Type B pancreatic cell (in vitro differentiated cells): ENCODE data around the gene CHAD. TPM values are rescaled to one million over a fixed set of nuclear protein-coding genes. Genes with fewer than 3 reads are reported as not detected.

Experiments used
- DNase-seq: peaks from one replicate; pipeline ENCODE4 v3.0.0; 2021; ENCODE audit warnings: mixed read lengths; ENCODE audit not compliant: unreplicated experiment; ENCODE audit errors: extremely low spot score
- H3K27ac Mint-ChIP-seq: 2 replicates; pipeline ENCODE4 v1.8.0; 2021; ENCODE audit warnings: mild to moderate bottlenecking, mixed read lengths
- H3K27me3 Mint-ChIP-seq: 2 replicates; pipeline ENCODE4 v1.8.0; 2021; ENCODE audit warnings: mixed read lengths
- H3K36me3 Mint-ChIP-seq: 2 replicates; pipeline ENCODE4 v1.8.0; 2021; ENCODE audit warnings: mixed read lengths
- H3K4me1 Mint-ChIP-seq: one replicate; pipeline ENCODE4 v1.8.0; 2021; ENCODE audit warnings: mixed read lengths; ENCODE audit not compliant: unreplicated experiment
- H3K4me3 Mint-ChIP-seq: 2 replicates; pipeline ENCODE4 v1.8.0; 2021; ENCODE audit warnings: mild to moderate bottlenecking, mixed read lengths
- H3K9me3 Mint-ChIP-seq: 2 replicates; pipeline ENCODE4 v1.8.0; 2021; ENCODE audit warnings: mixed read lengths
- total RNA-seq: library from RNA; stranded (reverse); gene quantifications from 2 replicates; pipeline ENCODE4 v1.2.1, GENCODE V29; 2021; ENCODE audit warnings: low replicate concordance
- TF ChIP-seq, protein P1 (sequence below): fragments of 200-600 bp; sonication (generic); conservative IDR thresholded peaks from 2 replicates; pipeline ENCODE4 v1.5.0; 2021; ENCODE audit warnings: antibody characterized with exemption, mild to moderate bottlenecking

The CHAD gene
- total RNA-seq, 1 donor from 2014 or later = not detected

GRCh38 chr17:50491505-50491904 is 22.8 kb upstream of the CHAD start:
- Mint-ChIP-seq H3K27me3 (no peaks in the 10 kb centered on the region), H3K9me3 (no peaks in the 10 kb centered on the region), H3K4me3 (no peak overlapping the region), H3K4me1 (peaks cover 4% of the 10 kb centered on the region), H3K36me3 (no peaks in the 10 kb centered on the region), H3K27ac (no peak overlapping the region)
- no peak for DNase-seq
- TF ChIP-seq, protein P1, sequence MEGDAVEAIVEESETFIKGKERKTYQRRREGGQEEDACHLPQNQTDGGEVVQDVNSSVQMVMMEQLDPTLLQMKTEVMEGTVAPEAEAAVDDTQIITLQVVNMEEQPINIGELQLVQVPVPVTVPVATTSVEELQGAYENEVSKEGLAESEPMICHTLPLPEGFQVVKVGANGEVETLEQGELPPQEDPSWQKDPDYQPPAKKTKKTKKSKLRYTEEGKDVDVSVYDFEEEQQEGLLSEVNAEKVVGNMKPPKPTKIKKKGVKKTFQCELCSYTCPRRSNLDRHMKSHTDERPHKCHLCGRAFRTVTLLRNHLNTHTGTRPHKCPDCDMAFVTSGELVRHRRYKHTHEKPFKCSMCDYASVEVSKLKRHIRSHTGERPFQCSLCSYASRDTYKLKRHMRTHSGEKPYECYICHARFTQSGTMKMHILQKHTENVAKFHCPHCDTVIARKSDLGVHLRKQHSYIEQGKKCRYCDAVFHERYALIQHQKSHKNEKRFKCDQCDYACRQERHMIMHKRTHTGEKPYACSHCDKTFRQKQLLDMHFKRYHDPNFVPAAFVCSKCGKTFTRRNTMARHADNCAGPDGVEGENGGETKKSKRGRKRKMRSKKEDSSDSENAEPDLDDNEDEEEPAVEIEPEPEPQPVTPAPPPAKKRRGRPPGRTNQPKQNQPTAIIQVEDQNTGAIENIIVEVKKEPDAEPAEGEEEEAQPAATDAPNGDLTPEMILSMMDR = no peak

- Mint-ChIP-seq H3K9me3 (no peaks in the 10 kb centered on the region), H3K27ac (no peak overlapping the region), H3K4me1 (peaks cover 3% of the 10 kb centered on the region), H3K36me3 (peaks cover 3% of the 10 kb centered on the region), H3K27me3 (no peaks in the 10 kb centered on the region), H3K4me3 (no peak overlapping the region)
- TF ChIP-seq, protein P1 = no peak
- no peak for DNase-seq
Observed at GRCh38 chr17:50488880-50489279, 20.2 kb upstream of the CHAD start.

DNA sequence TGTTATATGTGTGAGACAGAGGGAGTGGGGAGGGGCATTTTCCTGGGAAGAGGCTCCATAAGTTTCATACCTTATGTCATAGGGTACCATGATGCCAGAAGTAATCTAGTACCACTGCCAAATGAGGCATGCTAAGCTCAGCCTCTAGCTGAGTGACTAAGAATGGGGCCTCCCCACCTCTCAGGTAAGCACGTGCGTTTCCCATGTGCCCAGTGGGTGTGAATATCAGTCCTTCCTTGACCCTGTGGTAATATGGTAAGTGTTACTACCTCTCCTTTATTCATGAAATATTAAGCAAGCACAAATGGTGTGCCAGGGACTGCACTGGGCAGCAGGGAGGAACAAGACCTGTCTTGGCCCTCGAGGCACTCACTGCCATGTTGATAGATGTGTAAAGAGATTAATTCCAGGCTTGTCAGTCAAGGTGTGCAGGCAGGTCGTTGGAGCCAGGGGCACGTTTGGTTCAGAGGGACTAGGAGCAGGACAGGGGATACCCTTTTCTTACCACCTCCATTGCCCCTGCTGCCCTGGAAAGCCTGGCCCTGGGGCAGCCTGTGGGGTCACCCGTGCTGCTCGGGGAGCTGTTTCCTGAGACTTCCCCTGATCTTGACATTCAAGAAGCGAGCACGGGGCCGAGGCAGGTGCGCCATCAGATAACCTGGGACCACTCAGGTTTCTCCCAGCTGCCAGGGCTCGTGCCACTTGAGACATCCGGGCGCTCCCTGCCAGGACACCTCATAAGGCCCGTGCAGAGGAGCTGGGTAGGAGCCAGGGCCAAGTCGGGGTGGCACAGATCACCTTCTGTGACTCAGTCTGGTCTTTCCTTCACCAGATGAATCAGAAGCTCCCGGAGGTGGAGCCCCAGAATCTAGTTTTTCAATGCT is 18.8 kb upstream of the CHAD start:
- Mint-ChIP-seq H3K27me3 (no peaks in the 10 kb centered on the region), H3K4me3 (no peak overlapping the region), H3K4me1 (no peaks in the 10 kb centered on the region), H3K27ac (no peak overlapping the region), H3K9me3 (no peaks in the 10 kb centered on the region), H3K36me3 (peaks cover 3% of the 10 kb centered on the region)
- DNase-seq = no peak
- TF ChIP-seq, protein P1 = no peak

GRCh38 chr17:50484386-50485155 is 15.9 kb upstream of the CHAD start:
- no peak for DNase-seq
- Mint-ChIP-seq H3K9me3 (no peaks in the 10 kb centered on the region), H3K36me3 (peaks cover 3% of the 10 kb centered on the region), H3K4me3 (no peak overlapping the region), H3K27me3 (no peaks in the 10 kb centered on the region), H3K27ac (no peak overlapping the region), H3K4me1 (peaks cover 2% of the 10 kb centered on the region)
- TF ChIP-seq, protein P1 = no peak

DNA sequence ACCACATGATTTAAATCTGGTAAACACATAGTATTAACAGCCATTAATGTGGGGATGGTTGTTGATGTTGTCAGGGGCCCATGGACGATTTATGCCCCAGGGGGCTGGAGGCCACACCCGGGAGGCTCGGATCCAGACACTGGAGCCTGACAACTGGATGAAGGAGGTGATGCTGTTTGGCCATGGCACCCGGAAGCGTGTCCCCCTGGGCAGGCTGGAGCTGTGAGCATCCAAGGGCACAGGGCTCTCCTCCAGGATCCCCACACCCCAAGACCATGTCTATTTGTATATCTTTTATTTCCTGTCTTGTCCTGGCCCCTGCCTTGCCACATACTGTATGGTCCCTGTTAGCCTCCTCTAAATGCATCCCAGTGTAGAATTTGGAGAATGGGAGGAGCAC is 14.6 kb upstream of the CHAD start:
- TF ChIP-seq, protein P1 = no peak
- H3K27ac Mint-ChIP-seq = no peak overlapping the region
- no peaks in the 10 kb centered on the region for H3K9me3 Mint-ChIP-seq
- peaks cover 2% of the 10 kb centered on the region for H3K27me3 Mint-ChIP-seq
- H3K4me3 Mint-ChIP-seq = no peak overlapping the region
- peaks cover 5% of the 10 kb centered on the region for H3K36me3 Mint-ChIP-seq
- no peak for DNase-seq
- peaks cover 9% of the 10 kb centered on the region for H3K4me1 Mint-ChIP-seq
